ENCODE measurements around the gene OPN1MW3.
"Not testable (repeated sequence)": the region's sequence is repeated elsewhere in the genome, so short reads cannot be mapped to it uniquely, and the experiment has no call there.

Gene OPN1MW3

GRCh38 chrX:154298312-154298711 is 40.9 kb downstream of the OPN1MW3 start:
- DNase-seq, result no peak

DNA sequence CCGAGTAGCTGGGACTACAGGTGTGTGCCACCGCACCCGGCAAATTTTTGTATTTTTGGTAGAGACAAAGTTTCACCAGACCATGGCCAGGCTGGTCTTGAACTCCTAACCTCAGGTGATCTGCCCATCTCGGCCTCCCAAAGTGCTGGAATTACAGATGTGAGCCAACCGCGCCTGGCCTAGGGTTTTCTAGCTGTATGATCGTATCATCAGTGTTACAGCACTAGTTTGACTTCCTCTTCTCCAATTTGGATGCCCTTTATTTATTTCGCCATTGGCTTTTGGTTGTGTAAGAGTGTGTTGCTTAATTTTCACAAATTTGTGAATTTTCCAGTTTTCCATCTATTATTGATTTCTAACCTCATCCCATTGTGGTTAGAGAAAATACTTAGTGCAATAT is 43.4 kb downstream of the OPN1MW3 start:
- no peak for DNase-seq

GRCh38 chrX:154302998-154303397 is 45.6 kb downstream of the OPN1MW3 start:
- not testable (repeated sequence) for DNase-seq

- no peak for DNase-seq
Measured at GRCh38 chrX:154303476-154303875, 46.1 kb downstream of the OPN1MW3 start.

DNA sequence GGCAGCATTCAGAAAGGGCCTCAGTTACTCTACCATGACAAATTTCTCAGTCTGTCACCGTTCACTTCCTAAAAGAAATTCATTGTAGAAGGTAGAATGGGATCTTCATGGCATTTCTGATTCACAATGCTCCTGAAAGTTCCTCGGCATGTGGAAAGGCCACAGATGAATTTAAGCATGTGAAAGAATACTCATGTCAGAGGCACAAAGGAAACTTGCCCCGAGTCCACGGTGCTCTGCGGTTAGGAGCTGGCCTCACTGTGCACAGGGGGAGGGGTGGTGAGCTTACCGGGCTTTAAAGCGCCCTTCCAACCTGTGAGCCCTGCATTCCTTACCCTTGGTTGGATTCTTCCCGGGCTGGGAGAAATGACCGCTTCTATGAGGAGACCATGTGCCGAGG is 47.5 kb downstream of the OPN1MW3 start:
- DNase-seq, result no peak

- no peak for DNase-seq
Measured at GRCh38 chrX:154305541-154306205, 48.3 kb downstream of the OPN1MW3 start.

DNA sequence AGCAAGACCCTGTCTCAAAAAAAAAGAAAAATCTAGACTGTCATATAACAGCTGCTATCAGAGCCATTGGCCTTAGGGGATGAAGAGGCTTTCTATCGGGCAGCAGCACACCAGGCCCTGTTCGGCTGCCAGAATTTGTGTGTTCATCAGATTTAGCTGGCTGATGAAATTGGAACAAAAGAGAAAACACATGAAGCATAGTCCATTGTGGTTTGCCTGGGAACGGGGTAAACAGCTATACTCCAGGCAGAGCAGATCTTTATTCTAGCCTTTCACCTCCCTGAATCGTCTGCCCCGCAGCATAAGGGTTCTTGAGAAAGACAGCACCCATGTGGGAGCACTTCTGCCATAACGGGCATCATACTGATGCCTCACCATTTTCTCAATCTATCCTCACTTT is 49.8 kb downstream of the OPN1MW3 start:
- no peak for DNase-seq

DNA sequence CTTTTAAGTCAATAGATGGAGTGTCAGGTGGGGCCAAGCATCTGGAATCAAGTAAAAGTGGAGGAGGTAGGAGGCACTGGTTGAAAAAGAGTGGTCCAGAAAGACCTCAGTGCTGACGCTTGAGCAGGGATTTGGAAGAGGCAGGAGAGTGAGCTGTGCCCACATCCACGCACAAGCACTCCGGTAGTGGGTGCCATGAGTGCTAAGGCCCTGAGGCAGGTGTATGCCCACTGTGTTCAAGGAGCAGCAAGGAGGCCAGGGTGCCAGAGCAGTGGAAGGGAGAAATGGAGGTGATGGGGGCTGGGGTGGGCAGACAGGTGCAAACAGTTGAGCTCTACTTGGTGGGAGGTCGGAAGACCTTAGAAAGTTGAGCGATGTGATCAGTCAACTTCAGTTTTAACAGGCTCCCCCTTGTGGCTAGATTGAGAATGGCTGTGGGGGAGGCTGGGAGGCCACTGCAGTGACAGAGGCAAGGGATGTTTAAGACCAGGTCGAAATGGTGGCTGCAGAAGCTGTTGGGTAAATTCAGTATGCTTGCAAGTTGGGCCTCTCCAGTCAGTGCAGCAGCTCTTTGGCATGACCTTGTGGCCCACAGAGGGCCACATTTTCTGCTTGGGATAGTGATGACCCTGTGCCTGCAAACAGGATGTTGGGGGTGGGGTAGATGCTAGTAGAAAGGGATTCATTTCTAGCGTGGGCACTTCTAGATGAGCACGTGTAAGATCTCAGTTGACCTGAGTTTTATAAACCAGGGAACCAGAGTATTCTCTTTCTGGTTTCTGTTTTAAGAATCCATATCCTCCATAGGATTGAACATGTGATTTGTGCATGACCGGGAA is 50.9 kb downstream of the OPN1MW3 start:
- no peak for DNase-seq

- DNase-seq, result no peak
Measured at GRCh38 chrX:154309041-154309775, 51.8 kb downstream of the OPN1MW3 start.

DNA sequence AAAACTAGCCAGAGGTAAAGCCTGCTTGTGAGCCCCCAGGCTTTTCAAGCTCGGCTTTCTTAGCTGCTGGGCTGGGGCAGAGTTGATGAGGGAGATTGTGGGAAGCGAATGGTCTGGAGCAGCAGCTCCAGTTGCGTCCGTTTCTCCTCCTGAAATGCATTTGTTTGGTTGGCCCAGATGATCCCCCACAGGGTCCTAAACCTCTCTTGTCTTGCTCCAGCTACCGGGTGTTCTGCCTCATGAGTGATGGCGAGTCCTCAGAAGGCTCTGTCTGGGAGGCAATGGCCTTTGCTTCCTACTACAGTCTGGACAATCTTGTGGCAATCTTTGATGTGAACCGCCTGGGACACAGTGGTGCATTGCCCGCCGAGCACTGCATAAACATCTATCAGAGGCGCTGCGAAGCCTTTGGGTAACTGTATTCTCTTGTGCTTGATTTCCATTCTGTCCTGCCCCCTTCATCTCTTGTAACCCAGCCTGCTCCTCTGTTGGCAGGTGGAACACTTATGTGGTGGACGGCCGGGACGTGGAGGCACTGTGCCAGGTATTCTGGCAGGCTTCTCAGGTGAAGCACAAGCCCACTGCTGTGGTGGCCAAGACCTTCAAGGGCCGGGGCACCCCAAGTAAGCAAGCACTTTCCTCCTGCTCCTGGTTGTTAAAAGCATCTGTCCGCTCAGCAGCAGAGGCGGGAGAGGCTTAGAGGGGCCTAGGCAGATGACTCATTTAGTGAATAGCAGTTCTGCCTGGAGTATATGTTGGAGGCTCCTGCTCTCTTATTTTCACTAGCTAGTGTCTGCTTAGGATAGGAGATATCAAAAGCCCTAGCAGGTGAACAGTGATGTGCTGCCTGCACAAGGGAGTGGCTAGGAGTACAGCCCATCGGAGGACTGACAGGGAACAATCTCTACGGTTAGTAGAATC is 53.5 kb downstream of the OPN1MW3 start:
- DNase-seq, result no peak

DNA sequence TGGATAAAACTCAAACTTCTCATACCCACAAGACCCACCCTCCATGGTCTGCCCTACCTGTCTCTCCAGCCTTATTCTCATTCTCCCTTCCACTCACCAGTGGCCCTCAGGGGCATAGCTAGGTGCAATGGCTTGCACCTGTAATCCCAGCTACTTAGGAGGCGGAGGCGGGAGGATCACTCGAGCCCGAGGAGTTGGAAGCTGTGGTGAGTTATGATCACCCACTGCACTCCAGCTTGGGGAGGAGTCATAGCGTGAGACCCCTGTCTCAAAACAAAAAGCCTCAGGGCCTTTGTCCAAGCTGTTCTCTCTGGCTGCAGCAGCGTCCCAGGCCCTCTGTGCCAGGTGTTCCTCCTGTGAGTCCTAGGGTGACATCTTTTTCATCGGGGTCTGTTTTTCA is 54.7 kb downstream of the OPN1MW3 start:
- DNase-seq, result no peak

- no peak for DNase-seq
Measured at GRCh38 chrX:154313147-154313546, 55.8 kb downstream of the OPN1MW3 start.

DNA sequence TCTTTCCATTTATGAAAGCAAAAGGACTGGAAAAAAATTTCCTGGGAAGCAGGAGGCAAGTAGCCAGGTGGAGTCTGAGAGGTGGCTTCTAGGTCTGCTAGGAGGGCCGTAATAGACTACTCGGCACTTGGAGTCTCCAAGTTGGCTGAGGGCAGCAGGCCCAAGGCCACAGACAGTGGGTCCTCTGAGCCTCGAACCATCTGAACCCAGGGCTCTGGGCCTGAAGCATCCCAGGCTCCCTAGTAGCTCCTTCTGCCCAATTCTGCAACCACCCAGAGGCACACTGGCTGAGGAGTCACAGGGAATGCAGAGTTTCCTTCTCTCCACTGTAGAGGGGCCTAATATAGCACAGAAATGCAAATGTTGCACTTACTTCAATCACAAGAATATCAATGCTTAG is 58.0 kb downstream of the OPN1MW3 start:
- no peak for DNase-seq

DNA sequence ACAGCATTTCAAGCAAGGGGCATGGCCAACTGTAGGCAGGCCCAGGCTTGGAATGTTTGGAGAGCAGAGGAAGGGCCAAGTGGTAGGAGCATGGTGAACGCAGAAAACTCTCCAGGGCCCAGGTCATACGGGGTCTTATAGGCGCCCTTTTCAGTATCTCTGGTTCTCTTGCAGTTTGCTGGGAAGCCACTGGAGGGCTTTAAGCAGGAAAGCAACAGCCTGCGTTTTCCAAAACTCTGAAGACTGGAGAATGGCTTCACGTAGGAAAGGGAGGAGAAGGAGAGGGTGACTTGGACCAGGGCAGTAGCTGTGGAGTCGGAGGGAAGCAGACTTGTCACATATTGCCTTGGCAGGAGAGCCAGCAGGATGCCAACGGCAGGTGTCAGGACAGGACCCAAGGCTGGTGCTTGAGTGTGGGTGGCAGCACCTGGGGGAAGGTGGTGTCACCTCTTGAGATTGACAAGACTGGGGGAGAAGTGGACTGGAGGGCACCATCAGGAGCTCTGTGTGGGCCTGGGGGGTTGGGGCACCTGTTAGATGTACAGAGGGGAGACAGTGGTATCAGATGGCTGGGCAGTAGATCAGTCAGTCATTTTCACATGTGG is 60.1 kb downstream of the OPN1MW3 start:
- DNase-seq, result no peak

- DNase-seq, result no peak
Measured at GRCh38 chrX:154320406-154320805, 63.0 kb downstream of the OPN1MW3 start.

Measured in NCI-H526 treated with DMSO at 0.1 percent for 48 hours (cell line).